Peyer's patch (tissue), 4 donors: ENCODE data around the gene P2RX6.
"Not testable (repeated sequence)": the region's sequence is repeated elsewhere in the genome, so short reads cannot be mapped to it uniquely, and the experiment has no call there.

ENCODE experiments used
- CTCF ChIP-seq, 6 experiments: fragments of 450-650 bp in 4 of 6; fragments of 200-600 bp in 2 of 6; sonication (generic) in 1 of 6; IDR thresholded peaks; one replicate each; pipeline ENCODE4 v1.5.1; 2017 to 2019; ENCODE audit warnings: antibody characterized with exemption in 6 of 6, mild to moderate bottlenecking in 3 of 6, moderate library complexity in 1 of 6
- POLR2A ChIP-seq, 2 donors: fragments of 450-650 bp; IDR thresholded peaks; one replicate each; pipeline ENCODE4 v1.5.1; 2017; ENCODE audit warnings: antibody characterized with exemption in 2 of 2, mild to moderate bottlenecking in 2 of 2, moderate library complexity in 2 of 2

GRCh38 chr22:21039158-21039557 is 24.2 kb downstream of the P2RX6 start:
- not testable (repeated sequence) for TF ChIP-seq CTCF, POLR2A (IDR thresholded peaks at IDR 0.05)
